Mesothelial cell of epicardium (in vitro differentiated cells): ENCODE results near the gene AOC2. TPM values are rescaled to one million over a fixed set of nuclear protein-coding genes. Genes with fewer than 3 reads are reported as not detected.

Source experiments
- DNase-seq, 2 experiments: peaks; one replicate each; pipeline ENCODE4 v3.0.0; 2021; ENCODE audit warnings: low spot score in 2 of 2; ENCODE audit not compliant: unreplicated experiment in 2 of 2
- H3K27ac Mint-ChIP-seq: 2 replicates; pipeline ENCODE4 v1.8.0; 2021; ENCODE audit warnings: mixed read lengths
- H3K27me3 Mint-ChIP-seq: 2 replicates; pipeline ENCODE4 v1.8.0; 2021; ENCODE audit warnings: low read depth, mixed read lengths
- H3K36me3 Mint-ChIP-seq: 2 replicates; pipeline ENCODE4 v1.8.0; 2021; ENCODE audit warnings: mixed read lengths
- H3K4me1 Mint-ChIP-seq: 2 replicates; pipeline ENCODE4 v1.8.0; 2021; ENCODE audit warnings: mixed read lengths
- H3K4me3 Mint-ChIP-seq: 2 replicates; pipeline ENCODE4 v1.8.0; 2021; ENCODE audit warnings: mild to moderate bottlenecking, moderate library complexity, mixed read lengths
- H3K9me3 Mint-ChIP-seq: 2 replicates; pipeline ENCODE4 v1.8.0; 2021; ENCODE audit warnings: mixed read lengths
- total RNA-seq: library from RNA; stranded (reverse); gene quantifications from 3 replicates; pipeline ENCODE4 v1.2.1, GENCODE V29; 2021
- TF ChIP-seq, protein P1 (sequence below): fragments of 200-600 bp; sonication (generic); IDR thresholded peaks from one replicate; pipeline ENCODE4 v1.5.0; 2021; ENCODE audit warnings: antibody characterized with exemption; ENCODE audit not compliant: unreplicated experiment

The AOC2 gene
- total RNA-seq, 1 donor from 2014 or later: 3.4 TPM

- TF ChIP-seq, protein P1, sequence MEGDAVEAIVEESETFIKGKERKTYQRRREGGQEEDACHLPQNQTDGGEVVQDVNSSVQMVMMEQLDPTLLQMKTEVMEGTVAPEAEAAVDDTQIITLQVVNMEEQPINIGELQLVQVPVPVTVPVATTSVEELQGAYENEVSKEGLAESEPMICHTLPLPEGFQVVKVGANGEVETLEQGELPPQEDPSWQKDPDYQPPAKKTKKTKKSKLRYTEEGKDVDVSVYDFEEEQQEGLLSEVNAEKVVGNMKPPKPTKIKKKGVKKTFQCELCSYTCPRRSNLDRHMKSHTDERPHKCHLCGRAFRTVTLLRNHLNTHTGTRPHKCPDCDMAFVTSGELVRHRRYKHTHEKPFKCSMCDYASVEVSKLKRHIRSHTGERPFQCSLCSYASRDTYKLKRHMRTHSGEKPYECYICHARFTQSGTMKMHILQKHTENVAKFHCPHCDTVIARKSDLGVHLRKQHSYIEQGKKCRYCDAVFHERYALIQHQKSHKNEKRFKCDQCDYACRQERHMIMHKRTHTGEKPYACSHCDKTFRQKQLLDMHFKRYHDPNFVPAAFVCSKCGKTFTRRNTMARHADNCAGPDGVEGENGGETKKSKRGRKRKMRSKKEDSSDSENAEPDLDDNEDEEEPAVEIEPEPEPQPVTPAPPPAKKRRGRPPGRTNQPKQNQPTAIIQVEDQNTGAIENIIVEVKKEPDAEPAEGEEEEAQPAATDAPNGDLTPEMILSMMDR: no peak
- H3K27ac Mint-ChIP-seq: no peak overlapping the region
Measured at GRCh38 chr17:42845556-42845917, 1.2 kb downstream of the AOC2 start.

GRCh38 chr17:42845918-42846593, 1.7 kb downstream of the AOC2 start:
- Mint-ChIP-seq H3K4me1 (no peaks in the 10 kb centered on the region), H3K27me3 (peaks cover 4% of the 10 kb centered on the region), H3K9me3 (no peaks in the 10 kb centered on the region), H3K36me3 (peaks cover 7% of the 10 kb centered on the region), H3K27ac (no peak overlapping the region), H3K4me3 (no peak overlapping the region)
- TF ChIP-seq, protein P1: no peak
- no peak for DNase-seq

More at GRCh38 chr17:42845556-42845917, 1.2 kb downstream of the AOC2 start:
- Mint-ChIP-seq H3K4me3 (no peak overlapping the region), H3K9me3 (no peaks in the 10 kb centered on the region), H3K36me3 (peaks cover 7% of the 10 kb centered on the region), H3K4me1 (no peaks in the 10 kb centered on the region), H3K27me3 (peaks cover 4% of the 10 kb centered on the region)
- DNase-seq: no peak

DNA sequence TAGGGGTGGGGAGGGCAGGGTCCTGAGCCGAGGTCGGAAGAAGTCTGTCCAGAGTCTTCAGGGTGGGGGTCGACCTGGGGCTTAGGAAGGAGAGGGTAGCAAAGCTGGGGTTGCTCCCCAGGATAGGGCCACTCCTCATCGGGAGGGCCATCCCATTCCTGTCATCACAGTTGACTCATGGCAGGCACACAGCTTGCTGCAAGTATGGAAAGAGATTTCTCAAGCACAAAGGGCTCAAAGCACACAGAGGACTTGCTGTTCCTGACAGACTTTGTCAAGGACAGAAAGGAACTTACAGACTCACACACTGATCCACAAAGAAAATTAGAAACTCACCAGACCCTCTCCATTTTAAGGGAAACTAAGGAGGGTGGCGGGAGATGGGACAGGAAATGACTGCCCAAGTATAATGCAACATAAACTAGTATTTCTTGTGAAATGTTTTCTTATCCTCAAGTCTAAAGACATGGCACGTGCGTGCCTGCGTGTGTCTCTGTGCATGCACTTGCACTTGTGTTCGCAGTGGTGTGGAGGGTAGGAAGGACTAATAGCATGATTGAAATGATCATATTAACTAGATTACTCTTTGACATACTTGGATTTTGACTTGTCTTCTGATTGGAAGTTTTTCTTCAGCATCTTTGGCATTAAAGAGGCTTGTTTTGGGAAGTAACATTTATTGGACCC, 2.4 kb downstream of the AOC2 start:
- Mint-ChIP-seq H3K27me3 (peaks cover 4% of the 10 kb centered on the region), H3K4me3 (no peak overlapping the region), H3K36me3 (peaks cover 7% of the 10 kb centered on the region), H3K9me3 (no peaks in the 10 kb centered on the region), H3K27ac (no peak overlapping the region), H3K4me1 (no peaks in the 10 kb centered on the region)
- TF ChIP-seq, protein P1: no peak
- no peak for DNase-seq

DNA sequence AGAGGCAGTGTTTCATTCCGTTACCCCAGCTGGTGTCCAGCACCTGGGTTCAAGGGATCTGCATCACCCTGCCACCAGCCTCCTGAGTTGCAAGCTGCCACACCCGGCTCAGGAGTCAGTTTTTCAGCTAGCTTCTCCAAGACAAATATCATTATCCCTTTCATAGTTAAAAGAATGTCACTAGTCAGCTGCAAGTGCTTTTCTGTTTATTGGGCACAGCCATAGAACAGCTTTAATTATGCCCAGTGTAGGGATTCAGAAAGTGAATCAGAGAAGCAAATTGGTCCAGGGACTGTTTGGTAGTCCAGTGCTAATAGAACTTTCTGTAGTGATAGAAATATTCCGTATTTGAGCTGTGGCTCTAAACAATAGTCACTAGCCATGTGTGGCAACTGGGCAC, 3.7 kb downstream of the AOC2 start:
- TF ChIP-seq, protein P1: no peak
- H3K9me3 Mint-ChIP-seq: no peaks in the 10 kb centered on the region
- peaks cover 3% of the 10 kb centered on the region for H3K36me3 Mint-ChIP-seq
- peaks cover 4% of the 10 kb centered on the region for H3K27me3 Mint-ChIP-seq
- no peaks in the 10 kb centered on the region for H3K4me1 Mint-ChIP-seq
- DNase-seq: no peak
- H3K4me3 Mint-ChIP-seq: no peak overlapping the region
- no peak overlapping the region for H3K27ac Mint-ChIP-seq

DNA sequence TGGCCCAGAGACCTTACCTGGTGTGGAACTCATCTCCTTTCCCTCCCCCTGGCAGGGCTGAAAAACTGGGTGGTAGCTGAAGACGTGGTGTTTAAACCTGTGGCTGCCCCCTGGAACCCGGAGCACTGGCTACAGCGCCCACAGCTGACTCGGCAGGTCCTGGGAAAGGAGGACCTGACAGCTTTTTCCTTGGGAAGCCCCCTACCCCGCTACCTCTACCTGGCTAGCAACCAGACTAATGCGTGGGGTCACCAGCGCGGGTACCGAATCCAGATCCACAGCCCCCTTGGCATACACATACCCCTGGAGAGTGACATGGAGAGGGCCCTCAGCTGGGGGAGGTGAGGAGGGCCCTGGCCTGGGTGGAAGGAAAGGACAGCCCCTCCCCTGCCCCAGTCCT, 4.7 kb downstream of the AOC2 start:
- TF ChIP-seq, protein P1: no peak
- no peaks in the 10 kb centered on the region for H3K9me3 Mint-ChIP-seq
- no peaks in the 10 kb centered on the region for H3K4me1 Mint-ChIP-seq
- no peak overlapping the region for H3K27ac Mint-ChIP-seq
- H3K27me3 Mint-ChIP-seq: peaks cover 5% of the 10 kb centered on the region
- no peak overlapping the region for H3K4me3 Mint-ChIP-seq
- DNase-seq: no peak
- H3K36me3 Mint-ChIP-seq: peaks cover 2% of the 10 kb centered on the region
